HAP-1 (cell line): ENCODE results near the gene PLCL1.

Experiments
- DNase-seq, 2 experiments: peaks; one replicate each; pipeline ENCODE4 v3.0.0-alpha.2; 2016 to 2020; ENCODE audit warnings: low spot score in 2 of 2
- H3K27me3 ChIP-seq: fragments of 250-450 bp; sonication (Bioruptor Pico); 2 replicates; pipeline ENCODE4 v1.5.1; 2020; ENCODE audit warnings: low read depth, mild to moderate bottlenecking, moderate library complexity
- H3K36me3 ChIP-seq: fragments of 250-450 bp; sonication (Bioruptor Pico); replicated peaks from 2 replicates; pipeline ENCODE4 v1.5.1; 2020; ENCODE audit warnings: mild to moderate bottlenecking
- H3K4me1 ChIP-seq: fragments of 250-450 bp; sonication (Bioruptor Pico); 2 replicates; pipeline ENCODE4 v1.5.1; 2020; ENCODE audit warnings: mild to moderate bottlenecking
- H3K4me3 ChIP-seq: fragments of 250-450 bp; sonication (Bioruptor Pico); 2 replicates; pipeline ENCODE4 v1.5.1; 2020; ENCODE audit warnings: mild to moderate bottlenecking, moderate library complexity
- H3K9me3 ChIP-seq: fragments of 250-450 bp; sonication (Bioruptor Pico); 2 replicates; pipeline ENCODE4 v1.5.1; 2020; ENCODE audit warnings: mild to moderate bottlenecking, moderate library complexity
- in situ Hi-C: fragments of 300-500 bp; cut with MboI; formaldehyde crosslinking; loops from 3 replicates; pipeline ENCODE4 v1.14.3; 2020; ENCODE audit warnings: low sequenced_read_pairs, inconsistent platforms, mixed read lengths

PLCL1 gene

GRCh38 chr2:197804049-197804757 is at the start of gene PLCL1:
TSS of gene PLCL1 (plus strand) at chr2:197804593.
- Histone ChIP-seq H3K27me3 (peaks cover 42% of the 10 kb centered on the region), H3K36me3 (no peaks in the 10 kb centered on the region), H3K4me3 (peak within 1 kb of the TSS; percentile 41), H3K4me1 (no peaks in the 10 kb centered on the region), H3K9me3 (no peaks in the 10 kb centered on the region)
- peak; percentile 87 to 95 for DNase-seq
- in situ Hi-C loops, result loop anchor here (10.0 kb wide), 1 partner anchor 491 kb away; no protein-coding TSS in a partner anchor

- in situ Hi-C loops, result no loop called here
- Histone ChIP-seq H3K4me1 (no peaks in the 10 kb centered on the region), H3K27me3 (no peaks in the 10 kb centered on the region; the same call in 1 of the 2 replicates), H3K9me3 (no peaks in the 10 kb centered on the region), H3K4me3 (no peak overlapping the region), H3K36me3 (no peaks in the 10 kb centered on the region)
- no peak for DNase-seq
Measured at GRCh38 chr2:197759013-197759412, 45.4 kb upstream of the PLCL1 start.

GRCh38 chr2:197759625-197760292 is 44.6 kb upstream of the PLCL1 start:
- Histone ChIP-seq H3K9me3 (no peaks in the 10 kb centered on the region), H3K36me3 (no peaks in the 10 kb centered on the region), H3K4me3 (no peak overlapping the region), H3K27me3 (no peaks in the 10 kb centered on the region; the same call in 1 of the 2 replicates), H3K4me1 (no peaks in the 10 kb centered on the region)
- no peak for DNase-seq
- in situ Hi-C loops, result no loop called here

- H3K4me1 ChIP-seq, result no peaks in the 10 kb centered on the region
- H3K4me3 ChIP-seq, result no peak overlapping the region
- H3K9me3 ChIP-seq, result no peaks in the 10 kb centered on the region
- H3K36me3 ChIP-seq, result no peaks in the 10 kb centered on the region
- DNase-seq, result no peak
- H3K27me3 ChIP-seq, result no peaks in the 10 kb centered on the region; the same call in 1 of the 2 replicates
- in situ Hi-C loops, result no loop called here
Measured at GRCh38 chr2:197760293-197760657, 44.1 kb upstream of the PLCL1 start.

- DNase-seq, result peak; percentile 28 to 42
- H3K9me3 ChIP-seq, result no peaks in the 10 kb centered on the region
- H3K4me1 ChIP-seq, result no peaks in the 10 kb centered on the region
- no peaks in the 10 kb centered on the region for H3K36me3 ChIP-seq
- H3K27me3 ChIP-seq, result peaks cover 10% of the 10 kb centered on the region; the same call in 1 of the 2 replicates
- no peak overlapping the region for H3K4me3 ChIP-seq
- in situ Hi-C loops, result no loop called here
Measured at GRCh38 chr2:197777823-197778407, 26.5 kb upstream of the PLCL1 start.

GRCh38 chr2:197779261-197779660 is 25.1 kb upstream of the PLCL1 start:
- in situ Hi-C loops, result no loop called here

GRCh38 chr2:197782126-197782525 is 22.3 kb upstream of the PLCL1 start:
- in situ Hi-C loops, result no loop called here
- Histone ChIP-seq H3K4me3 (no peak overlapping the region), H3K4me1 (no peaks in the 10 kb centered on the region), H3K27me3 (peaks cover 6% of the 10 kb centered on the region; the same call in 1 of the 2 replicates), H3K36me3 (no peaks in the 10 kb centered on the region), H3K9me3 (no peaks in the 10 kb centered on the region)
- DNase-seq, result no peak

More at GRCh38 chr2:197779261-197779660, 25.1 kb upstream of the PLCL1 start:
- Histone ChIP-seq H3K36me3 (no peaks in the 10 kb centered on the region), H3K9me3 (no peaks in the 10 kb centered on the region), H3K4me1 (no peaks in the 10 kb centered on the region), H3K27me3 (peaks cover 10% of the 10 kb centered on the region; the same call in 1 of the 2 replicates), H3K4me3 (no peak overlapping the region)
- no peak for DNase-seq

- Histone ChIP-seq H3K4me1 (no peaks in the 10 kb centered on the region), H3K9me3 (no peaks in the 10 kb centered on the region), H3K36me3 (no peaks in the 10 kb centered on the region), H3K4me3 (no peak within 1 kb of the TSS), H3K27me3 (peaks cover 6% of the 10 kb centered on the region; the same call in 1 of the 2 replicates)
- DNase-seq, result no peak
- in situ Hi-C loops, result no loop called here
Measured at GRCh38 chr2:197784956-197785941, 19.1 kb upstream of the PLCL1 start, which contains the start of gene BOLL. TSS of gene BOLL (minus strand) at chr2:197785319. CDS start at chr2:197781850, 3,469 bp downstream.

GRCh38 chr2:197786010-197786877 is 18.1 kb upstream of the PLCL1 start:
- in situ Hi-C loops, result no loop called here
- 0 out of 2 replicates have a peak overlapping the region, but pooled peaks have one; percentile 5 for H3K4me3 ChIP-seq

GRCh38 chr2:197793456-197793855 is 10.9 kb upstream of the PLCL1 start:
- Histone ChIP-seq H3K27me3 (peaks cover 14% of the 10 kb centered on the region), H3K36me3 (no peaks in the 10 kb centered on the region), H3K9me3 (no peaks in the 10 kb centered on the region), H3K4me3 (no peak overlapping the region), H3K4me1 (no peaks in the 10 kb centered on the region)
- in situ Hi-C loops, result no loop called here
- no peak for DNase-seq

More at GRCh38 chr2:197786010-197786877, 18.1 kb upstream of the PLCL1 start:
- Histone ChIP-seq H3K36me3 (no peaks in the 10 kb centered on the region), H3K9me3 (no peaks in the 10 kb centered on the region), H3K27me3 (peaks cover 8% of the 10 kb centered on the region; the same call in 1 of the 2 replicates), H3K4me1 (no peaks in the 10 kb centered on the region)
- DNase-seq, result peak in 1 of 2 experiments; percentile 60

- H3K4me3 ChIP-seq, result no peak overlapping the region
- in situ Hi-C loops, result loop anchor here (5.0 kb wide), 1 partner anchor 332 kb away; no protein-coding TSS in a partner anchor
- DNase-seq, result no peak
Measured at GRCh38 chr2:197795277-197795676, 9.1 kb upstream of the PLCL1 start.

GRCh38 chr2:197798187-197798586 is 6.2 kb upstream of the PLCL1 start:
- Histone ChIP-seq H3K4me3 (no peak overlapping the region), H3K36me3 (no peaks in the 10 kb centered on the region), H3K27me3 (peaks cover 16% of the 10 kb centered on the region), H3K4me1 (no peaks in the 10 kb centered on the region), H3K9me3 (no peaks in the 10 kb centered on the region)
- no peak for DNase-seq
- in situ Hi-C loops, result loop anchor here (5.0 kb wide), 1 partner anchor 329 kb away; no protein-coding TSS in a partner anchor

More at GRCh38 chr2:197795277-197795676, 9.1 kb upstream of the PLCL1 start:
- Histone ChIP-seq H3K9me3 (no peaks in the 10 kb centered on the region), H3K27me3 (peaks cover 18% of the 10 kb centered on the region), H3K36me3 (no peaks in the 10 kb centered on the region), H3K4me1 (no peaks in the 10 kb centered on the region)
